GM18502 (cell line): ENCODE measurements around the gene VAMP2.

ENCODE experiments used
- ATAC-seq: cut with Tn5 transposase; IDR thresholded peaks from one replicate; pipeline ENCODE4 v1.9.1; 2021; ENCODE audit warnings: mild to moderate bottlenecking; ENCODE audit not compliant: unreplicated experiment, poor library complexity

Gene VAMP2

GRCh38 chr17:8162233-8162996 lies at the start of gene VAMP2:
Gene VAMP2 (minus strand): TSS chr17:8162948. CDS start chr17:8162879, 69 bp downstream.
- peak; percentile 41 for ATAC-seq

- peak; percentile 2 for ATAC-seq
These were observed 48.2 kb upstream of the VAMP2 start for GRCh38 chr17:8210761-8211458.

- ATAC-seq, result peak; percentile 84
These were observed 47.4 kb upstream of the VAMP2 start, which contains the start of gene AURKB for GRCh38 chr17:8209907-8210760. Gene AURKB (minus strand): TSS chr17:8210575. CDS start chr17:8210224, 351 bp downstream.

- ATAC-seq, result no peak
These were observed 43.8 kb upstream of the VAMP2 start for GRCh38 chr17:8206536-8206935.

- ATAC-seq, result no peak
These were observed 42.2 kb upstream of the VAMP2 start for GRCh38 chr17:8204761-8205555.

- no peak for ATAC-seq
These were observed 29.5 kb upstream of the VAMP2 start for GRCh38 chr17:8192070-8192815.

GRCh38 chr17:8190506-8190905 lies 27.8 kb upstream of the VAMP2 start:
- ATAC-seq, result no peak

GRCh38 chr17:8189711-8190477 lies 27.1 kb upstream of the VAMP2 start, which contains the start of gene BORCS6:
Gene BORCS6 (minus strand): TSS chr17:8190180. CDS start chr17:8190140, 40 bp downstream.
- peak; percentile 41 for ATAC-seq

- ATAC-seq, result no peak
These were observed 26.4 kb upstream of the VAMP2 start for GRCh38 chr17:8189041-8189710.

GRCh38 chr17:8188263-8188839 lies 25.6 kb upstream of the VAMP2 start:
- no peak for ATAC-seq

- ATAC-seq, result peak; percentile 21
These were observed 24.9 kb upstream of the VAMP2 start for GRCh38 chr17:8187517-8188262.

- peak; percentile 29 for ATAC-seq
These were observed 24.2 kb upstream of the VAMP2 start for GRCh38 chr17:8186787-8187516.

GRCh38 chr17:8186446-8186786 lies 23.7 kb upstream of the VAMP2 start:
- no peak for ATAC-seq

GRCh38 chr17:8185582-8186445 lies 23.1 kb upstream of the VAMP2 start:
- peak; percentile 22 for ATAC-seq

- no peak for ATAC-seq
These were observed 14.4 kb upstream of the VAMP2 start for GRCh38 chr17:8176998-8177731.
